Endodermal cell (in vitro differentiated cells): Measurements from ENCODE around the gene CSF1. TPM values are rescaled to one million over a fixed set of nuclear protein-coding genes. Genes with fewer than 3 reads are reported as not detected.
A peak's percentile ranks its signal among the peaks of the same experiment; 100 is the strongest.

Source experiments
- DNase-seq: peaks from one replicate; pipeline ENCODE4 v3.0.0-alpha.2; 2017
- H3K27ac ChIP-seq: 2 replicates; pipeline ENCODE4 v1.5.1; 2013; ENCODE audit warnings: mild to moderate bottlenecking, low read depth, low read length, moderate library complexity
- H3K27me3 ChIP-seq: 2 replicates; pipeline ENCODE4 v1.6.1; 2013; ENCODE audit warnings: mild to moderate bottlenecking, low read length, moderate library complexity; ENCODE audit not compliant: insufficient read depth, control insufficient read depth, poor library complexity, severe bottlenecking
- H3K36me3 ChIP-seq: 2 replicates; pipeline ENCODE4 v1.7.0; 2013; ENCODE audit warnings: mild to moderate bottlenecking, low read length, moderate library complexity; ENCODE audit not compliant: control insufficient read depth, insufficient read depth
- H3K4me1 ChIP-seq: one replicate; pipeline ENCODE4 v1.7.0; 2013; ENCODE audit warnings: low read length; ENCODE audit not compliant: control insufficient read depth, insufficient read depth
- H3K4me3 ChIP-seq: 2 replicates; pipeline ENCODE4 v1.5.1; 2013; ENCODE audit warnings: mild to moderate bottlenecking, low read length, moderate library complexity
- H3K9ac ChIP-seq: 2 replicates; pipeline ENCODE4 v1.6.1; 2013; ENCODE audit warnings: mild to moderate bottlenecking, low read length, moderate library complexity; ENCODE audit not compliant: poor library complexity, severe bottlenecking; ENCODE audit errors: extremely low read depth
- H3K9me3 ChIP-seq: 2 replicates; pipeline ENCODE4 v1.6.1; 2013; ENCODE audit warnings: mild to moderate bottlenecking, low read length, moderate library complexity; ENCODE audit not compliant: control insufficient read depth
- H3K27ac Mint-ChIP-seq: 2 replicates; pipeline ENCODE4 v1.8.0; 2020; ENCODE audit warnings: mixed read lengths
- H3K27me3 Mint-ChIP-seq: 2 replicates; pipeline ENCODE4 v1.8.0; 2021; ENCODE audit warnings: mild to moderate bottlenecking, mixed read lengths; ENCODE audit not compliant: insufficient read depth
- H3K36me3 Mint-ChIP-seq: 2 replicates; pipeline ENCODE4 v1.8.0; 2020; ENCODE audit warnings: low read depth, mixed read lengths
- H3K4me1 Mint-ChIP-seq: 2 replicates; pipeline ENCODE4 v1.8.0; 2020; ENCODE audit warnings: mixed read lengths
- H3K4me3 Mint-ChIP-seq: 2 replicates; pipeline ENCODE4 v1.8.0; 2020; ENCODE audit warnings: mild to moderate bottlenecking, moderate library complexity, mixed read lengths
- H3K9me3 Mint-ChIP-seq: 2 replicates; pipeline ENCODE4 v1.8.0; 2020; ENCODE audit warnings: mild to moderate bottlenecking, mixed read lengths
- WGBS, 2 experiments: methylation state at CpG; one replicate each; pipeline versions ENCODE4 v1.1.5 to v1.1.7; 2013; ENCODE audit warnings: missing lambda C conversion rate in 2 of 2, mixed read lengths in 1 of 2; ENCODE audit not compliant: insufficient coverage in 1 of 2, insufficient read length in 1 of 2; 5-methylcytosine and 5-hydroxymethylcytosine counted together
- total RNA-seq, 2 donors: library from RNA; stranded (reverse); fragmentation: NEBNext Ultra II Directional in 1 of 2; extraction: Animal tissue kit (Norgen Biotek cat#: 25700) in 1 of 2; gene quantifications; 2 replicates in 1 of 2; 3 replicates in 1 of 2; pipeline ENCODE4 v1.2.1, GENCODE V29; 2021
- TF ChIP-seq, protein P1 (sequence below): fragments of 200-600 bp; sonication (generic); conservative IDR thresholded peaks from 2 replicates; pipeline ENCODE4 v1.5.0; 2021; ENCODE audit warnings: antibody characterized with exemption, mild to moderate bottlenecking

CSF1 gene
- total RNA-seq, 2 donors from 2014 or later, result 1.0 to 2.1 TPM

DNA sequence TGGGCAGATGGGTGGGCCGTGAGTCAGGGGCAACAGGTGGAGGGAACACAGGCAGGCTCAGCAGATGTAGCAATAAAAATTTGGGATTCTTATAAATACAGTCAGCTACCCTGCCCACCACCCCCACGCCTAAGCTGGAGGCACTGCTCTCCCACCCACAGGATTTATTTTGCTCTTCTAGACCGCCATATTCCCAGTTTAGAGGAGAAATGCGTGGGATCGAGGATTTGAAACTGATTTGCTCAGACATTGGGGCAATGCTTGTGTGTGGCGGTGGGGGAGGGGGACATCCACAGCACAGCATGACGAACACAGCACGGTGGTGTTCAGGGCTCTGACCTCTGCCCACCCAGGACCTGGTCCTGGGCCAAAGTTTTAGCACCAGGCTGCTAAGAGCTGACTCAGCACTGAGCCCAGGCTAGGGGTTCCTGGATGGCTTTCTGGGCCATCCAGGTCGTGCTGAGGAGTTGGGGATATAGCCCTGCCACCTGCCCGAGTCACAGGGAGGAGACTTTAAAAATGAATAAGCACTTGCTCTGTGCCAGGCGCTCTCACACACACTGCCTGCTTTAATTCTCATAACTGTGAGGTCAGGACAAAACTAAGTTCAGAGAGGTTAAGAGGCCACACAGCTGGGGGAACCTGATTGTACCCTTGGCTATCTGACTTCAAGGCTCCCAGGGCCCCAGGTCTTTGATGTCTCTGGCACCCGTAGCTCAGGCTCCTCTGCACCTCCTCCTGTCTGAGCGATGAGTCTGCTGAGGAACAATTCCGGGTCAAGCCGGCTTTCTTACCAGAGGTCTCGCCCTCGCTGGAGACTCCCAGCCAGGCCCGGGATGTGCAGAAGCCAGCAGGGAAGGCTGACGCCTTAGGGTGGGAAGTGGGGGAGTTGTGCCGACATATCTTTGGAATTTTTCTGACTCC is 29.4 kb upstream of the CSF1 start:
- no peak overlapping the region for H3K27ac ChIP-seq

DNA sequence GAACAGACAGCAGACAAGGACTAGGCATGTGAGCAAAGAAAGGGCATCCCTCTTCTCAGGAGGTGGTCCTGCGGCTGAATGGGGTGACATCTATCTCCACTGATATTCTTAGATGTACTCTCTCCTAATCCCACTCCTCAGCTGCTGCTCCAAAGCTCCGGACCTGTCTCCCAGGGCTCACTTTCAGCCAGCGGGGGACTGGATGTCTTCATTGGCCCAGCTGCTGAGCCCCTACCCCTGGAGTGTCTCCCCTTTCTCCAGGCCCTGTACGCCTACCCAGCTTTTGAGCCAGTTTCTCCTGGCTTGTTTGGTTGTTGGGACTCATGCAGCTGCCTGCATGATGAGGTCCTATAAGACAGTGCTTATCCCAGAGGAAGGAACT is 28.8 kb upstream of the CSF1 start:
- TF ChIP-seq, protein P1, sequence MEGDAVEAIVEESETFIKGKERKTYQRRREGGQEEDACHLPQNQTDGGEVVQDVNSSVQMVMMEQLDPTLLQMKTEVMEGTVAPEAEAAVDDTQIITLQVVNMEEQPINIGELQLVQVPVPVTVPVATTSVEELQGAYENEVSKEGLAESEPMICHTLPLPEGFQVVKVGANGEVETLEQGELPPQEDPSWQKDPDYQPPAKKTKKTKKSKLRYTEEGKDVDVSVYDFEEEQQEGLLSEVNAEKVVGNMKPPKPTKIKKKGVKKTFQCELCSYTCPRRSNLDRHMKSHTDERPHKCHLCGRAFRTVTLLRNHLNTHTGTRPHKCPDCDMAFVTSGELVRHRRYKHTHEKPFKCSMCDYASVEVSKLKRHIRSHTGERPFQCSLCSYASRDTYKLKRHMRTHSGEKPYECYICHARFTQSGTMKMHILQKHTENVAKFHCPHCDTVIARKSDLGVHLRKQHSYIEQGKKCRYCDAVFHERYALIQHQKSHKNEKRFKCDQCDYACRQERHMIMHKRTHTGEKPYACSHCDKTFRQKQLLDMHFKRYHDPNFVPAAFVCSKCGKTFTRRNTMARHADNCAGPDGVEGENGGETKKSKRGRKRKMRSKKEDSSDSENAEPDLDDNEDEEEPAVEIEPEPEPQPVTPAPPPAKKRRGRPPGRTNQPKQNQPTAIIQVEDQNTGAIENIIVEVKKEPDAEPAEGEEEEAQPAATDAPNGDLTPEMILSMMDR, result no peak
- H3K36me3 Mint-ChIP-seq, result no peaks in the 10 kb centered on the region
- WGBS, 2 experiments, result 83 to 90% methylated on average over 1 to 4 of the region's 4 CpGs
- peaks cover 12% of the 10 kb centered on the region for H3K27me3 Mint-ChIP-seq
- H3K4me1 ChIP-seq, result peaks cover 16% of the 10 kb centered on the region
- H3K9me3 Mint-ChIP-seq, result no peaks in the 10 kb centered on the region
- peaks cover 47% of the 10 kb centered on the region for H3K4me1 Mint-ChIP-seq
- no peak overlapping the region for H3K27ac ChIP-seq
- H3K9ac ChIP-seq, result no peak overlapping the region
- no peak overlapping the region for H3K4me3 ChIP-seq
- H3K27ac Mint-ChIP-seq, result peak overlapping the region; percentile 35
- no peak for DNase-seq
- no peaks in the 10 kb centered on the region for H3K27me3 ChIP-seq
- no peaks in the 10 kb centered on the region for H3K36me3 ChIP-seq
- H3K4me3 Mint-ChIP-seq, result no peak overlapping the region
- H3K9me3 ChIP-seq, result no peaks in the 10 kb centered on the region

More for the DNA sequence above, 29.4 kb upstream of the CSF1 start:
- TF ChIP-seq, protein P1, result no peak
- Mint-ChIP-seq H3K9me3 (no peaks in the 10 kb centered on the region), H3K4me3 (no peak overlapping the region), H3K4me1 (peaks cover 51% of the 10 kb centered on the region), H3K27ac (no peak overlapping the region), H3K36me3 (no peaks in the 10 kb centered on the region), H3K27me3 (peaks cover 6% of the 10 kb centered on the region)
- H3K9me3 ChIP-seq, result no peaks in the 10 kb centered on the region
- H3K9ac ChIP-seq, result no peak overlapping the region
- no peaks in the 10 kb centered on the region for H3K27me3 ChIP-seq
- DNase-seq, result no peak
- H3K4me1 ChIP-seq, result peaks cover 19% of the 10 kb centered on the region
- WGBS, 2 experiments, result 87 to 93% methylated on average over 7 to 20 of the region's 20 CpGs
- H3K4me3 ChIP-seq, result no peak overlapping the region
- H3K36me3 ChIP-seq, result no peaks in the 10 kb centered on the region

DNA sequence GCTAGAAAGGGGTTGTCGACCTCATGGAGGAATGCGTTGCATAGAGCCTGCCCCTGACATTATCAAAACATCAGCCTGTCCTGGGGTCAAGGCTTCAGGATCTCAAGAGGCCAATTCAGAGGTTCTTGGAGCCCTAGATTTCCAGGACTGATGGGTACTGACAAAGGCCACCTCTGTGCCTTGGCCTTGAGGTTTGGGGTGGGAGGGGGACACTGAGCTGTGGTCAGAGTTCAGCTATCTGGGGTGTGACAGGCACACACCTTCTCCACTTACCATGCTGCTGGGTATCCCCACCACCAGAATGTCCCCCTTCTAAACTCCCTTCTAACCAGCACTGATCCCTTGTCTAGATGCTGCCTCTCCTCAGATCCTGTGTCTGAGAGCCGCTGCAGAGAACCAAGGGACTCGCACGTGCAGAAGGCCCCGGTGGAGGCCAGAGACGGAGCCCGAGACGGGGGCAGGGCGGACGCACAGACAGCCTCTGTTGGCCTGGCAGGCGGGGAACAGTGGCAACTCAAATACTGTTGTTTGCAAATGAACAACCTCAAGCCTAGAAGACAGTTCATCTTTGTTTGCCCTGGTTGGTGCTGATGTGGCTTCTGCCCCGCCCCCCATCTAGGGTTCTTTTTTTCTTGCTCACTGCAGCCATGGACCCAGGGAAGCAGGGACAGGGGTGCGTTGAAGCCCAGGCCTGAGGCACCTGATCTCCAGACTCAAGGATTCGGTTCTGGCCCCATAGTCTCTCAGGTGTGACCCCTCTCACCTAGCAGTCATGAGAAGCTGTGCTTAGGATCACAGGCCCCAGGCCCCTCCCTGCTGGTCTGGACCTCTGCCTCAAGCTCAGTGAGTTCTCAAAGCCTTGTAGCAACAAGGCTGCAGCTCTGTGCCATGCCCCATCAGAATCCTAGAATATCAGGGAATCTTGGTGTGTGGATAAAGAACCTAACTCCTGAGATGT is 28.1 kb upstream of the CSF1 start:
- TF ChIP-seq, protein P1, result no peak
- Mint-ChIP-seq H3K27me3 (peaks cover 12% of the 10 kb centered on the region), H3K9me3 (no peaks in the 10 kb centered on the region), H3K36me3 (no peaks in the 10 kb centered on the region), H3K4me1 (peaks cover 40% of the 10 kb centered on the region), H3K4me3 (no peak overlapping the region), H3K27ac (no peak overlapping the region)
- Histone ChIP-seq H3K4me1 (peaks cover 12% of the 10 kb centered on the region), H3K27me3 (no peaks in the 10 kb centered on the region), H3K9ac (no peak overlapping the region), H3K27ac (no peak overlapping the region), H3K36me3 (no peaks in the 10 kb centered on the region), H3K4me3 (no peak overlapping the region), H3K9me3 (no peaks in the 10 kb centered on the region)
- no peak for DNase-seq
- WGBS, 2 experiments, result 87 to 93% methylated on average over 10 to 15 of the region's 15 CpGs
